ENCODE results near the gene DNAJA4. TPM values are rescaled to one million over a fixed set of nuclear protein-coding genes. Genes with fewer than 3 reads are reported as not detected.

Gene DNAJA4
- 10 to 100 TPM in 3 of 4 donors, 1 to 10 TPM in 1; 9.5 to 21.9 (median 13.8) TPM for total RNA-seq

DNA sequence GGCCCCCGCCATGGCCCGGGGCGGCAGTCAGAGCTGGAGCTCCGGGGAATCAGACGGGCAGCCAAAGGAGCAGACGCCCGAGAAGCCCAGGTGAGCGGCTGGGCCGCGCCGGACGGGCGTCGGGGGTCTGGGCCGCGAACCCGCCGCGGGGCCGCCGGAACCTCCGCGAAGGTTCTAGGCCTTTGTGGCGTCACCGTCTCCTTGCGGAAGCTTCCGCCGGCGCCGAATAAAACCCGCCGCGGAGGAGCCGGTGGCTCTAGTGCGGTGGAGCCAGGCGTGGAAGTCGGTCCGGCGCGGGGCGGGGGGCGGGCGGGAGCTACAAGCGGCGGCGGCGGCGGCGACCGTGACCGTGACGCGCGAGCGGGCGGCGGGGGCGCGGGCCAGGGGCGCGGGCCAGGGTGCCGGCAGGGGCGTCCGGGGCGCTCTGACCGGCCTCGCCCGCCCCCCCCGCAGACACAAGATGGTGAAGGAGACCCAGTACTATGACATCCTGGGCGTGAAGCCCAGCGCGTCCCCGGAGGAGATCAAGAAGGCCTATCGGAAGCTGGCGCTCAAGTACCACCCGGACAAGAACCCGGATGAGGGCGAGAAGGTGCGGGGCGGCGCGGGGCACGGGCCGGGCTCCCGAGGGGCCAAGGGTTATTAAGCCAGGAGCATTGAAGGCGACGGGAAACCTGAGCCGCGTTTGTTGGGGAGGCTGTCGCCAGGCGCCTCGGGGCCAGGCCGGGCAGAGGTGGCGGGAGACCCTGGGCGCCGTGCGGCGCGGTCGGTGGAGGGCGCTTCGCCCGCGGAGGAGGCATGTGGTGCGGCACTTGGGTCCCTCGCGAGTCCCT, at the start of gene DNAJA4:
TSS of gene DNAJA4 (plus strand) at position 259 of the 833 bp plus-strand sequence. CDS start at position 461, 202 bp downstream.
- TF ChIP-seq, protein P1, sequence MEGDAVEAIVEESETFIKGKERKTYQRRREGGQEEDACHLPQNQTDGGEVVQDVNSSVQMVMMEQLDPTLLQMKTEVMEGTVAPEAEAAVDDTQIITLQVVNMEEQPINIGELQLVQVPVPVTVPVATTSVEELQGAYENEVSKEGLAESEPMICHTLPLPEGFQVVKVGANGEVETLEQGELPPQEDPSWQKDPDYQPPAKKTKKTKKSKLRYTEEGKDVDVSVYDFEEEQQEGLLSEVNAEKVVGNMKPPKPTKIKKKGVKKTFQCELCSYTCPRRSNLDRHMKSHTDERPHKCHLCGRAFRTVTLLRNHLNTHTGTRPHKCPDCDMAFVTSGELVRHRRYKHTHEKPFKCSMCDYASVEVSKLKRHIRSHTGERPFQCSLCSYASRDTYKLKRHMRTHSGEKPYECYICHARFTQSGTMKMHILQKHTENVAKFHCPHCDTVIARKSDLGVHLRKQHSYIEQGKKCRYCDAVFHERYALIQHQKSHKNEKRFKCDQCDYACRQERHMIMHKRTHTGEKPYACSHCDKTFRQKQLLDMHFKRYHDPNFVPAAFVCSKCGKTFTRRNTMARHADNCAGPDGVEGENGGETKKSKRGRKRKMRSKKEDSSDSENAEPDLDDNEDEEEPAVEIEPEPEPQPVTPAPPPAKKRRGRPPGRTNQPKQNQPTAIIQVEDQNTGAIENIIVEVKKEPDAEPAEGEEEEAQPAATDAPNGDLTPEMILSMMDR (IDR thresholded peaks at IDR 0.05), result no peak
- TF ChIP-seq POLR2A (IDR thresholded peaks at IDR 0.05), result peak in 1 of 2 donors; percentile 48
- Histone ChIP-seq H3K4me1 (peaks cover 11 to 13% of the 10 kb centered on the region in 2 donors), H3K27me3 (no peaks in the 10 kb centered on the region), H3K27ac (peak within 1 kb of the TSS in 2 of 3 donors; percentile 67 to 80), H3K9me3 (no peaks in the 10 kb centered on the region), H3K36me3 (no peaks in the 10 kb centered on the region), H3K4me3 (replicated peaks in 1 of 3) (peak within 1 kb of the TSS; percentile 25 to 71 (median 66))
- 0% methylated on average over 2 of the region's 107 CpGs; no CpG with 5 or more reads in 1 of the 2 donors for WGBS, 2 donors
- intact Hi-C loops (cut with DNase I), result no loop called here
- peak; percentile 69 to 71 for DNase-seq

DNA sequence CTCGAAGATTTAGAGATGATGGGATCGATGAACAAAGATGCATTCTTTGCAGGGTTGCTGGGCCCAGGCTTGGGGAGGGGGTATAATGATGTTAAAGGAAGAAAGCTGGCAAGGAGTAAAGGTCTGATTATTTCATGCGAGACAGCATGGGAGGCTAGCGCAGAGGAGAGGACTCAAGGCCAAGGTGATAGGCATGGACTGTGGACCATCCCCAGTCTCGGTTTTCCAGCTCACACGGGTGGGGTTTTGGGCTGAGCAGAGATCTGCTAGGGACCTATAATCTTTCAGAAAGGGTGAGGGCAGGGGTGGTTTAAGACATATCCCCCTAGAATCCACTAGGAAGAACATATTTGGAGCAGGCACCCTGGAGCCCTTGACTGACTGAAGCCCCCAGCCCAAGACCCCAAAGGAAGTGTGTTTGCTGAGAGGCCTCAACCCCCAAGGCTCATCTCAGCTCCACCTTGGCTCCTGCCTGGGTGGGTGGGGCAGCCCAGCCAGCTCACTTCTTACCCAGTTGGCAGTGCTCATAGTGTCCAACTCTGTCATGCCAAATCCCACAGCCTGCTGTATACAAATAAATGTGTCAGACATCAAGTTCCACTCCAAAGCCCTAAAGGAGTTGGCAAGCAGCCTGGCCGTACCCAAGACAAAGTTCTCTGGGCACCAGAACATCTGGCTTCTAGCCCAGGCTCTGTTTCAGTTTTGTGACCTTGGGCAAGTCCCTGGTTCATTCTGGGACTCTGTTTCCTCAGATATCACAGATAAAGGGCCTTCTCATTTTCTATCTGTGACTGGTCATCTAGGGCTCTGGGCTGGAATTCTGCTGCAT, 47.9 kb upstream of the DNAJA4 start:
- WGBS, 2 donors, result 75 to 79% methylated on average over 7 of the region's 7 CpGs
- peak; percentile 45 to 63 for DNase-seq
- Histone ChIP-seq H3K36me3 (no peaks in the 10 kb centered on the region), H3K9me3 (no peaks in the 10 kb centered on the region), H3K4me1 (peaks cover 0 to 18% of the 10 kb centered on the region in 2 donors), H3K4me3 (replicated peaks in 1 of 3) (no peak overlapping the region), H3K27ac (no peak overlapping the region), H3K27me3 (no peaks in the 10 kb centered on the region)
- no peak for TF ChIP-seq POLR2A (IDR thresholded peaks at IDR 0.05)
- intact Hi-C loops (cut with DNase I), result no loop called here

DNA sequence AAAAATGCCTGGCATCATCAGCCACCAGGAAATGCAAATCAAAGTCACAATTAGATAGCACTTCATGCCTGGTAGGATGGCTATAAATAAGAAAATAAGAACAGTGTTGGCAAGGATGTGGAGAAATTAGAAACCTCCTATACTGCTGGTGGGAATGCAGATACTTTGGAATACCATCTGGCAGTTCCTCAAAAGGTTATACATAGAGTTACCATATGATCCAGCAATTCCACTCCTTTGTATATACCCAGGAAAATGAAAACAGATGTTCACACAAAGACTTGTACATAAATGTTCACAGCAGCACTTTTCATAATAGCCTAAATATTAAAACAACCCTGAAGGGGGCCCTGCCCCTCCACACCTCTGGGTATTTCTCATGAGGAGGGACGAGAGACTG, 43.6 kb upstream of the DNAJA4 start:
- WGBS, 2 donors, result 80 to 94% methylated on average over 1 of the region's 1 CpG
- no peaks in the 10 kb centered on the region for H3K27me3 ChIP-seq
- TF ChIP-seq POLR2A (IDR thresholded peaks at IDR 0.05), result no peak
- H3K4me1 ChIP-seq, result peaks cover 0 to 14% of the 10 kb centered on the region in 2 donors
- H3K27ac ChIP-seq, result no peak overlapping the region
- no peak for DNase-seq
- H3K36me3 ChIP-seq, result no peaks in the 10 kb centered on the region
- intact Hi-C loops (cut with DNase I), result no loop called here
- no peaks in the 10 kb centered on the region for H3K9me3 ChIP-seq
- no peak overlapping the region for H3K4me3 ChIP-seq (replicated peaks in 1 of 3)

DNA sequence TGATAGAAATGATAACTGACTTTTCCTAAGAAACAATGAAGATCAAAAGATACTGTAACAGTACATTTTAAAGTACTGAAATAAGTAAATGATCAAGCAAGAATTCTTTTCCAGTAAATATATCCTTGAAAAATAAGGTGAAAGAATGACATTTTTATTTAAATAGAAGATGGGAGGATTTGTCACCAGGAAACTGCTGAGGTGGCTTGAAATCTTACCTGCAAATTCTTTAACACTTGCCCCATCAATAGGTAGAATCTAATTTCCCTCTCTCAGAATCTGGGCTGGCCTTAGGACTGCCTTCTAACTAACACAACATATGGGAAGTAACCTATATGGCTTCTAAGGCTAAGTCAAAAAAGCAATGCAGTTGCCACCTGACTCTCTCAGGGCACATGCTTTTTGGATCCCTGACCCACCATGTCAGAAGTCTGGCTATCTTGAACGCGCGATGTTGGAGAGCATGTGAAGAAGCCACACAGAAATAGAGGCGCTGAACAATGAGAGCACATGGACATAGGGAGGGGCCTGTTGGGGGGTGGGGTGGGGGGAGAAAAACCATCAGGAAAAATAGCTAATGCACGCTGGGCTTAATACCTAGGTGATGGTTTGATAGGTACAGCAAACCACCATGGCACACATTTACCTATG, 41.5 kb upstream of the DNAJA4 start:
- no peak for DNase-seq
- TF ChIP-seq, protein P1 (IDR thresholded peaks at IDR 0.05), result no peak
- no peak for TF ChIP-seq POLR2A (IDR thresholded peaks at IDR 0.05)
- no peak overlapping the region for H3K27ac ChIP-seq
- H3K9me3 ChIP-seq, result no peaks in the 10 kb centered on the region
- no peaks in the 10 kb centered on the region for H3K27me3 ChIP-seq
- WGBS, 2 donors, result 83 to 92% methylated on average over 5 of the region's 5 CpGs
- intact Hi-C loops (cut with DNase I), result no loop called here
- H3K4me1 ChIP-seq, result no peaks in the 10 kb centered on the region
- H3K36me3 ChIP-seq, result no peaks in the 10 kb centered on the region
- no peak overlapping the region for H3K4me3 ChIP-seq (replicated peaks in 1 of 3)

DNA sequence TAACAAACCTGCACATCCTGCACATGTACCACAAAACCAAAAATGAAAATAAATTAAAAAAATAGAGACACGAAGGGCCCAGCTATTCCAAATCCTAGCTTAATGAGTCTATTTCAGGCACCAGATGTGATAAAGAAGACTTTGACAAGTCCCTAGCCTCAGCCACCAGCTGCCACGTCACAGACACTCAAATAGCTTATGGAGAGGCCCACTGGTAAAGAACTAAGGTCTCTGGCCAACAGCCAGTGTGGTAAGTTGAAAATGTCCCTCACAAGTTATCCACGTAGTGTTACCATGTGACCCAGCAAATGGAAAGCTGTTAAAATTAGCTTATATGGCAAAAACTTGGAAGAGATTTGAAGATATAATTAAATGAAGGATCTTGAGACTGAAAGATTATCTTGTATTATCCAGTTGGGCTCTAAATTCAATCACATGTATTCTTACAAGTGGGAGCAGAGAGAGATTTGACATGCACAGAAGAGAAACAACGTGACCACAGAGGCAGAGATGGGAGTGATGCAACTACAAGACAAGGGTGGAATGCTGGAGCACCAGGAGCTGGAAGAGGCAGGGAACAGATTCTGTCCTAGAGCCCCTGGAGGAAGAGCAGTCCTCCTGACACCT, 40.9 kb upstream of the DNAJA4 start:
- no peaks in the 10 kb centered on the region for H3K9me3 ChIP-seq
- intact Hi-C loops (cut with DNase I), result no loop called here
- no peak overlapping the region for H3K4me3 ChIP-seq (replicated peaks in 1 of 3)
- H3K4me1 ChIP-seq, result no peaks in the 10 kb centered on the region
- no peak for DNase-seq
- H3K27me3 ChIP-seq, result no peaks in the 10 kb centered on the region
- no peak for TF ChIP-seq POLR2A (IDR thresholded peaks at IDR 0.05)
- WGBS, 2 donors, result 68 to 75% methylated on average over 4 of the region's 4 CpGs
- H3K27ac ChIP-seq, result no peak overlapping the region
- H3K36me3 ChIP-seq, result no peaks in the 10 kb centered on the region

DNA sequence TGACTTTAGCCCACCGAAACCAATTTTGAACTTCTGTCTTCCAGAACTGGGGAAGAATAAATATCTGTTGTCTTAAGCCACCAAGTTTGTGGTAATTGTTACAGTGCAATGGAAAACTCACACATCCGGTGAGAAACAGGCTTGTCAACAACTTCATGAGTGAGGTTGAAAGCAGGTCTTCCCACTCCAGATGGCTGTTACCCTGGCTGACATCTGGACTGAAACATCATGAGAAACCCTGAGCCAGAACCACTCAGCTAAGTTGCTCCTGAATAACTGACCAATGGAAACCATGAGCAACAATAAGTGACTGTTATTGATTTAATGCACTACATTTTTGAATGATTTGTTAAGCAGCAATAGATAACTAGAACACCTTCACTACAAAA, 40.3 kb upstream of the DNAJA4 start:
- H3K36me3 ChIP-seq, result no peaks in the 10 kb centered on the region
- no peaks in the 10 kb centered on the region for H3K4me1 ChIP-seq
- intact Hi-C loops (cut with DNase I), result no loop called here
- no peak overlapping the region for H3K4me3 ChIP-seq (replicated peaks in 1 of 3)
- no peaks in the 10 kb centered on the region for H3K27me3 ChIP-seq
- WGBS, 2 donors, result 71 to 76% methylated on average over 2 of the region's 2 CpGs
- DNase-seq, result no peak
- H3K27ac ChIP-seq, result no peak overlapping the region
- TF ChIP-seq, protein P1 (IDR thresholded peaks at IDR 0.05), result no peak
- TF ChIP-seq POLR2A (IDR thresholded peaks at IDR 0.05), result no peak
- no peaks in the 10 kb centered on the region for H3K9me3 ChIP-seq
